SKM-1 (cell line): ENCODE results near the gene SAE1.
A peak's percentile ranks its signal among the peaks of the same experiment; 100 is the strongest.

Source experiments
- DNase-seq: peaks from one replicate; lab custom pipeline; 2025; ENCODE audit not compliant: unreplicated experiment; lab: John Stamatoyannopoulos, UW

Gene SAE1

GRCh38 chr19:47105874-47106273 is 24.8 kb upstream of the SAE1 start:
- DNase-seq = no peak

- no peak for DNase-seq
These were observed 23.8 kb upstream of the SAE1 start for GRCh38 chr19:47106821-47107201.

DNA sequence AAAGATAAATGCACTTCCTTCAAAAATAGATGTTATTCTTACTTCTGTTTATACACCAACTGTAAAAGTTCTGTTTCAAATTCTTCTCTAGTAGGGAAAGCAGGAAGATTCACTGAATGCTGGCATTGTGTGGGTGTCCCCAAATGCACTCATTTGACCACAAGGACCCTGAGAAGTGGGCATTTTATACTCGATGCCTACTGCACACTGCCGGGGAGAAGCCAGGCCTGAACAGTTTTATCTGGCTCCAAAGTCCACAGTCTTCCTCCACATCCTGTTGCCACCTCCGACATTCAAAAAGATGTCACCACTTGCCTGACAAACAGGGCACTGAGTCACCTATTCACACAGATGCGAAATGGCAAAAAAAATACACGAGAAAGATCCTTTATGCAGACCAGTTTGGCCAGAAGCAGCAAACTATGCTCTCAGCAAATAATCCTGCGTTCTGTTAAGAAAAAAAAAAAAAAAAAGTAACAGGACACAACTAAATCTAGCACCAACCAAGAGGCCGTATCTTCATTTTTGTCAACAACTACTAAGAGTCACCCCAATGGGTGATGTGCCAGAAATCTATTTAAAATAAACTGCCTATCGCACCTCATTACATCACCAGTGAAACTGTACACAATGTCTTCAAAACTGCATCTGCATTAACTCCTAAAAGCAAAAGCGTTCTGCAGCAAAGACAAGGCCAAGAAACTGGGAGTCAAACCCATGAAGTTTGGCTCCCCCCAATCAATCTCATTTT is 23.3 kb upstream of the SAE1 start:
- DNase-seq = no peak

DNA sequence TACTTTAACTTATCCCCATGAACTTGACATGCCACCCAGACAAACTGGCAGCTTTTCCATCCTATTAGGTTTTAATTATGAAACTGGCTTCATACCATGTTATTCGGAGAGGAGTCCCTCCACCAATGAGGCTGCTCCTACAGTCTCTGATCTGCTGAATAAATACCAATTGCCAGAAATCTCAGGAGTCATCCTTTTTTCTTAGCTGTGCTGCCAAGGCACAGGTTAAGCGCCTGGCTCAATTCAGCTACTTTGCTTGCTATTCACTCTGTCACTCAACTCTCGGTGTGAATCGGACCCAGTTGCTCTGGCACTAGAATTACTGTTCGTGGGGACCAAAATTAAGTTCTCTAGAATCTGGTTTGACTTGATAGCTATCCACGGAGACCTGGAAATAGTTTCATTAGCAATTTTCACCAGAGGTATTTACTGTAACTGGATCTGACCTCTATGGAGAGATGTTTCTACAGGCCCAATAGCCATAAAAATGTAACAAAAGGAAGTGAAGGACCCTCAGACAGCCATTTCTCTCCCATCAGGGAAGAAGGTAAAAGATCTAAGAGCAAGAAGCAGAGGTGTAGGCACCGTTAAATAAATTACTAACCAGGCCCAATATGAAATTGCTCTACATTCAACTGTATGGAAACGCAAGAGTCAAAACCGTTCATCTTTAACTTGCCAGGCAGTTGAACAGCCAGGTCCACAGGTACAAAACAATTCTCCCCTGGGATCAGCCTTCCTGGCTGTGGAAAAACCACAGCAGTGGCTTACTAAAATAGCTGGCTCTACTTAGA is 22.5 kb upstream of the SAE1 start:
- no peak for DNase-seq

DNA sequence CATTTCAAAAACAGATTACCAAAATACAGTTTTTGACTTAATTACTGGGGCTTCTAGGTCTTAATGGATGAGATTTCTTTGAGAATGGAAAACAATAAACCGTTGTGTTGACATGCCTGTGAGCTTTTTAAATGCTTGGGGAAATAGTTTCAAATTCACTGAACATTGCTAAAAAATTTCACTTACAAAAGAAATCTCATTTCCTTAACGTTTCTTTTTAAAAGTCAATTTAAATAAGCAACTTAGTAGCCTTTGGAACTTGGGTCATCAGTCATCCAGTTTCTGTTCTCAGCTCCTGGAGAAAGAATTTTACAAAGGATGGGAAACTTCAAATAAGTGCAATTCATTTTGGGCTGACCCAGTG is 21.5 kb upstream of the SAE1 start:
- no peak for DNase-seq

DNA sequence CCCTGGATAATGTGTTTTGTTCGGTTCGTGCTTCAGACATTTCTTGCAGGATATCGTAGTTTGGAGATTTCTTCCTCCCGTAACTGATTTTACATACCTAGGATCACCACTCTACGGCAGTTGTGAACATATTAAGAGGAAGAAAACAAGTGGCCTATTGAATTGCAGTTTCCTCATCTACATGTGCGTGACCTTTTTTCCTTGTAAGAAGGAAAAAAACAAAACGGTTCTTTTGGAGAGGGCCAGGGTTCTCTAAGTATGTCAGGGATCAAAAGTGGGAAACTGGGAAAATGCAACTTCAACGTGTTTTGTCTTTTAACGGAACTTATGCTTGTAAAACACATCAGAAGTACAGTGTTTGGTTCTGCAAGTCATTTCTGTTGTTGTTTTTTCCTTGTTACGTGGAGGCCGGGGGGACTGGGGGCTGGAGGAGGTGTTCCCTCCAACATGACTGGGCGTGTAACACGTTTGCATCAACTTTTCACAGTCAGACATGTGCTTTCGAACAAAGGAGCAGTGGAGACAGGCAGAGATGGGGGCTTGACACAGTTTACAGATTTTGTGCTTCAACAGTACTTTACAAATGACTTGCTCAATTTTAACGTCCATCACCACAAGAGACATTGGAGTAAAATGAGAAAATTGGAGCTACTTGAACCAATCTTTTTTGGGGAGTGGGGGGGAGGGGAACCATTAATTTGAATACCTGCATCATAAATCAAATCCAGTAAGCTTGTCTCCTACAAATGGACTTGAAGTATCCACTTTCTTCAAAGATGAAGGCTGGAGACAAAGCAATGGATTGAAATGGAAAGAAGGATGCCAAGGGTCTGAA is 20.9 kb upstream of the SAE1 start:
- DNase-seq = no peak

GRCh38 chr19:47110521-47111005 is 20.1 kb upstream of the SAE1 start:
- DNase-seq = no peak

DNA sequence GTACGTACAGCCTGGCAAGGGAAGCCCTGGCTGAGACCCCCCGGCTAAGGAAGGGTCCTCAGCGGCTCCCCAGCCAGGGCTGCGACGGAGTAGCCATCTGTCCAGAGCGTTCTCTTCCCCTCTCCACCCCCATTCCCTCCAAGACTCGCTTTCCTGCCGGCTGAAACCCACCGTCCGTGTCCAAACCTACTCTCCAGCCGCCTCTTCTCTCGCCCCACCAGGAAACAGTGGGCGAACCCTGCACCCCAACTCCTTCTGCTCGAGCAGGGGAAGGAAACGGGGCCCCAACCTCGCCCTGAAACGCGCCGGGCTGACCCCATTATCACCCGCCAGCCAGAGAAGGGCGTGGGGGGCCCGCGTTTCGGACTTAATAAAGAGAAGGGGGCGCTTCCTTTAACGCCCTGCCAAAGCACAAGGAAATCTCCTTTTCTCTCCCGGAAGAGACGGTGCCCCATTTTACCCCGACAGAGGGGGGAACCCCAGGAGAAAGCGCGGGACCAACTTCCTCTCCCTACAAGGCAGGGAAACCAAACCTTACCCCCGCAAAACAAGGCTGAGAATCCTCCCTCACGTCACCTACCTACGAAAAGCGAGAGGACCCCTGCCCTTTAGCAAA is 19.5 kb upstream of the SAE1 start:
- DNase-seq = no peak

GRCh38 chr19:47111682-47112165 is 18.9 kb upstream of the SAE1 start:
- no peak for DNase-seq

DNA sequence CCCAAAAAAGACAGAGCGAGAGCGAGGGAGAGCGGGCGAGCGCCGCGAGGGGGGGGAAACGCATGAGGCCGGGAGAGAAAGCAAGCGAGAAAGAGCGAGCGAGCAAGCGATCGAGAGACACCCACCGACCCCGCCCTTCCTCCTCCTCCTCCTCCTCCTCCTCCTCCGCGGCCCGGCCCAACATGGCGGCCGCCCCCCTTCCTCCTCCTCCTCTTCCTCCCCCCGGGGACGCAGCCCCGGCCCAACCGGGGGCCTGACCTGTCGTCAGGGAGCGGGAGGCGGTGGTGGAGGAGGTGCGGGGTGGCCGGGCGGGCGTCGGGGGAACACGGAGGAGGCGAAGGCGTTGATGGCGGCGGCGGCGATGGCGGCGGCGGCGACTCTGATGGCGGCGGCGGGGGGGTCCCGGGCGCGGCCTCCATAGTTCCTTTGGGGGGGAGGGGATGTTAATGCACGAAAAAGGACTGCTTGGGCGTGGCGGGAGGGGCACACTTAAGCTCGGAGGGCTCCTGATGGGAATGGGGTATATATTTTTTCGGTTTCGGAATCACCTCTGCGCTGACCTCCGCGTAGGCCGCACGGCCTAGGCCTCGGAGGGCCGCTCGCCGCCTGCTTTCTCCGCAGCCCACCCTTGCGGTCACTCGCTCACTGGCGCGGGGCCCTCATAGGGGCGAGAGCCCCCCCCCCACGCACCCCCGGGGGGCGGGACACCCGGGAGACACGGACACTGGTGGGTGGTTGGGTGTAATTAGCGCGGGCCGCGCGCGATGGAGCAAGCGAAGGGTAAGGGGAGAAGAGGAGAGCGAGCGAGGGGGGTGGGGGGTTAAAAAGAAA is 18.3 kb upstream of the SAE1 start:
- peak; percentile 46 for DNase-seq

DNA sequence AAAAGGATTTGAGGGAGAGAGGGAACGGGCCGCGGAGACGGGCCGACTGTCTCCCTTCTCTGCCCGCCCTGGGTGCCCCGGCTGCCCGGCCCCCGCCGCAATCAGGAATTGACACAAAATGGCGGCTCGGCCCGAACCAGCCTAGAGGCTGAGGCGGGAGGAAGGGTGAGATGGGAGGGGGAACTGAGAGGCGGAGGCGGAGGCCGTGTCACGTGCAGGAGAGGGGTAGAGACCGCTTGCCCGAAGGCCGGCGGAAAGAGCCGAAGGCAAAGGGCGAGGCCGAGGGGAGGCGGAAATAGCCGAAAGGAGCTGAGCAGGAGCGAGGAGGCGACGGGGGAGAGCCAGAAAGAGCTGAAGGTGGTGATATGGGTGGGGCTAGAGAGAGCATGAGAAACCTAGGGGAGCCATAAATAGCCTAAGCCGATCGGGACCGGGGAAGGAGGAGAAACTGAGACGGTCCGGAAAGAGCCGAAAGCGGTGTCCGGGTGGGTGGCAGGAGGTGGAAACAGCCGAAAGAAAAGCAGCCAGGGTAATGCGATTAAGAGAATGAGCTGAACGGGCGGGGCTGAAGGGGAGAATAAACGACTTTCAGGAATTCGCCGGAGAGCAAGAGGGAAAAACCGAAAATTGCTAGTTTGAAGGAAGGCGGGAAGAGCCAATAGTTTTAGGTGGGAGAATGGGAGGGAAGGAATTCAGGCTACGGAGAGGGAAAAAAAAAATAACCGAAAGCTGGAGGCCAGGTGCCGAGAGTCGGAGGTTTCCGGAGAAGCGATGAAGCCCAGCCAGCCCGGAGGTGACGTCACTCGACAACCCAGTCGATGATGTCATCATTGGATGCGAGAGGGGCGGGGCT is 17.4 kb upstream of the SAE1 start, which contains the start of gene ZC3H4:
Gene ZC3H4 (minus strand): TSS at position 780 of the 853 bp plus-strand sequence. CDS start 1,192 bp downstream, outside the sequence.
- peak; percentile 81 for DNase-seq

DNA sequence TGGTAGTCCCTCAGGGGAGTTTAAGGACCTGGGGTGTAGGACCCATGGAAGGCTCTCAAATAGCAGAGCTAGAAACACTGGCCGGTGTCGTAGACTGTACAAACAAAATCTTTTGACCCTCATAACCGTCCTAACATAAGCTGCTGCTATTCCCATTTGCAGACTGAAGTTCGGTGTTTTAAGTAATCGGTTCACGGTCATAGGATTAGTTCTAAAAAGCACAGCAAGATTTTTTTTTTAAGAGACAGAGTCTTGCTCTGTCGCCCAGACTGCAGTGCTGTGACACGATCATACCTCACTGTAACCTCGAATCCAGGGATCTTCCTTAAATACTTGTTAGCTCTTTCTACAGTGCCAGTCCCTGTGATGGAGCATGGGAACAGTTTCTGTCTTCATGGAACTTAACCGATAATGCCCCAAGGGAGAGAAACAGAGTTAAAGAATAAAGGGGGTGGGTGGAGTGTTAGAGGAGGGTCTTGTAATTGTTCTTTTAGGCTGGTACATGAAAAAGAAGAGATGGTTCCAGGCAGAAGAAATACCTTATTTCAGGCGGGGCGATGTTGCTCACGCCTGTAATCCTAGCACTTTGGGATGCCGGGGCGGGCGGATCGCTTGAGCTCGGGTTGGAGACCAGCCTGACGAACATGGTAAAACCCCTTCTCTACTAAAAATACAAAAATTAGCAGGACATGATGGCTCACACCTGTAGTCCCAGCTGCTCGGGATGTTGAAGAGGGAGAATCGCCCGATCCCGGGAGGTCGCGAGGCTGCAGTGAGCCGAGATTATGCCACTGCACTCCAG is 16.6 kb upstream of the SAE1 start:
- DNase-seq = no peak

DNA sequence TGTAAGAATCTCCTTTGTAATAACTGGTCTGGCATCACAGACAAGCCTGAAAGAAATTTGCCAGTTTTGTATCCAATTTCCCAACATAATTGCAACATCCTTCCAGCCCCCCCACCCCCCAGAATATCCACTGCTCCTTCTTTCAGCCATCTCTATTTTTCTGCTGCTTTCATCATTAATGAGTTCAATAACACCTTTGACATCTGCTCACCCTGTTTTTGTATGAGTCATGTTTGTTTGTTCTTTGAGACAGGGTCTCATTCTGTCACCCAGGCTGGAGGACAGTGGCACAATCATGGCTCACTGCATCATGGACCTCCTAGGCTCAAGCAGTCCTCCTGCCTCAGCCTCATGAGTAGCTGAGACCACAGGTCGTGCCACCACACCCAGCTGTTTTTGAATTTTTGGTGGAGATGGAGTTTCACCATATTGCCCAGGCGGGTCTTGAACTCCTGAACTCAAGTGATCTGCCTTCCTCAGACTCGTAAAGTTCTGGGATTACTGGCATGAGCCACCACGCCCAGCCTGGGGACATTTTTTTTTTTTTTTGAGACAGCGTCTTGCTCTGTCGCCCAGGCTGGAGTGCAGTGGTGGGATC is 10.1 kb upstream of the SAE1 start:
- DNase-seq = no peak

GRCh38 chr19:47122359-47123335 is 8.0 kb upstream of the SAE1 start:
- DNase-seq = no peak

DNA sequence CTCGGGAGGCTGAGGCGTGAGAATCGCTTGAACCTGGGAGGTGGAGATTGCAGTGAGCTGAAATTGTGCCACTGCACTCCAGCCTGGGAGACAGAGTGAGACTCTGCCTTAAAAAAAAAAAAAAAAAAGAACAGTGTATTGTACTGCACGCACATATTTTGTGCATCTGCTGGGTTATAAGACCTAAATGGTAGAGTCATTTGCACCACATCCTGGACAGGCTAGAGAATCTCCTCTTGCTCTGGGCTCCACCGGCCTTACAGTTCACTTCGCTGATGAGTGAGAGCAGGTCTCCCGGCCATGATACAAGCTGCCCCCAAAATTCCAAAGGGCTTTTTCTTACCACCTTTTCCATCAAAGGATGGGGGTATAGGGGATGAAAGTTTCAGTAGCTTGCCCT is 7.2 kb upstream of the SAE1 start:
- DNase-seq = no peak

DNA sequence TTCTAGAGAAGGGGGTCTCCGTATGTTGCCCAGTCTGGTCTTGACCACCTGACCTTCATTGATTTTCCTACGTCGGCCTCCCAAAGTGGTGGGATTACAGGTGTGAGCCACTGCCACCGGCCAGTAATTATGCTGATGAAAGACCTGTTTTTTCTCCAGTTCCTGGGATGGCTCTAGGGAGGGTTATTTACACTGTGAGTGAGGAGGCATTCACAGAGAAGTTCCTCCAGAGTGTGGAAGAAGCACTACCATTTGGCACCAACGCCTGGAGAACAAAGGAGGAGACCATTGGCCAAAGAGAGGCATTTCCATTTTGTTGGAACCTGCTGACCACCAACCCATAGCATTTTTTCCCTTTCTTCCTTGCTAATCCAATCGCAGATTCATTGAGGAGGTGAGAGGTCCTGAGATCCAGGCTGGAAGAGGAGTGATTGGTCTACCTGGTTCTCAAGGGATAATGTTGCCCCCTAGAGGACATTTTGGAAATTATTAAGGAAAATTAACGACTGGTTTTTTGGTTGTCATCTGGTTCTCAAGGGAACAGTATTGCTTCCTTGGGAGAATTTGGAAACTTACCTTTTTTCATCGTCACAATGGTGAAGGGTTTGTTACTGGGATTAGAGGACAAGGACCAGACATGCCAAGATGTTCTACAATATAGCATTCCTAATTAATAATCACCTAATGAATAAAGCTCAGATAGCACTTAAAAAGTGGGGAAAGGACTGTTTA is 5.5 kb upstream of the SAE1 start:
- DNase-seq = no peak
